HG02610 (cell line): ENCODE measurements around the gene SLC35F2.
"Not testable (repeated sequence)": the region's sequence is repeated elsewhere in the genome, so short reads cannot be mapped to it uniquely, and the experiment has no call there.

Source experiments
- ATAC-seq: cut with Tn5 transposase; IDR thresholded peaks from one replicate; pipeline ENCODE4 v1.9.1; 2021; ENCODE audit warnings: mild to moderate bottlenecking, moderate library complexity; ENCODE audit not compliant: unreplicated experiment

The SLC35F2 gene

DNA sequence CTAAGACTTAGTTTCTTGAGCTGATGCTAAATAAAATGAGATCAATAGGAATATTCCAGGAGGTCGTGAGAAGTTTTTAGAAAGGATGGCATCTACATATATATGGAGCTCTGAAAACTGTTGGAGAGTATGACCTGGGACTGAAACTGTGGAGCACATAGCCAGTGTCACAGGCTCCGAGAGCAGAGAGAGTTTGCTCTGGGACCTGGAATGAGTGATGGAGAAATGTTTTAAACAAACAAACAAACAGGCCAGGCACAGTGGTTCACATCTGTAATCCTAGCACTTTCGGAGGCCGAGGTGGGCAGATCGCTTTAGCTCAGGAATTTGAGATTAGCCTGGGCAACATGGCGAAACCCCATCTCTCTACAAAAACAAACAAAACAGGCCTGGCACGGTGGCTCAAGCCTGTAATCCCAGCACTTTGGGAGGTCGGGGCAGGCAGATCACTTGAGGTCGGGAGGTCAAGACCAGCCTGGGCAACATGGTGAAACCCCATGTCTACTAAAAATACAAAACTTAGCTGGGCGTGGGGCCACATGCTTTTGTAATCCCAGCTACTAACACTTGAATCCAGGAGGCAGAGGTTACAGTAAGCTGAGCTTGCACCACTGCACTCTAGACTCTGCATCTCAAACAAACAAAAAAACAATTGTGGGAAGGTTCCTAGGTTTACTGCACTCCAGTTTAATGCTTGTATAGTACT lies 67.1 kb downstream of the SLC35F2 start:
- no peak for ATAC-seq

DNA sequence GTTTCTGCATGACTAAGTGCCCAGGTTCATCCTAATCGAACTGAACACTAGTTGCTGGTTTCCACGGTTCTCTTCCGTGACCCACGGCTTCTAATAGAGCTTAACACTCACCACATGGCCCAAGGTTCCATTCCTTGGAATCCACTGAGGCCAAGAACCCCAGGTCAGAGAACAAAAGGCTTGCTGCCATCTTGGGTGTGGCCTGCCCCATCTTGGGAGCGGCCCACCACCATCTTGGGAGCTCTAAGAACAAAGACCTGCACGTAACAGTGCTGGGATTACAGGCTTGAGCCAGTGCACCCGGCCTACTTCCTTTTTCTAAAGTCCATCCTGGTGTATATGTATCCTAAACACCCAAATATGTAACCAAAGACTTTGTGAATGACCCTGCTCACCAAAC lies 68.8 kb downstream of the SLC35F2 start:
- ATAC-seq = no peak

DNA sequence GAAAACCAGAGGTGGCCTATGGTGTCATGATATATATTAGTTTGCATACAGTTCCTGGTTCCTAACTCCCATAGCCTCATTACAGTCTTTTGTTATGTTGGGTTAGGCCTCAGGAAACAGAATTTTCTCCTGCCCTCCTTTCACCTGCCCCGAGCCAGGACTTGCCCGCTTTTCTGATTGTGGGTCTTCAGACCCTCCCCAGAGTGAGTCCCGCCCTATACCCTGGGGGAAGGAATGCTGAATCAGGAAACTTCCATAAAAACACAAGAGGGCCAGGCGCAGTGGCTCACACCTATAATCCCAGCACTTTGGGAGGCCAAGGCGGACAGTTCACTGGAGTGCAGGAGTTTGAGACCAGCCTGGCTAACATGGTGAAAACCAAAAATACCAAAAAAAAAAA lies 70.9 kb downstream of the SLC35F2 start:
- ATAC-seq = no peak

DNA sequence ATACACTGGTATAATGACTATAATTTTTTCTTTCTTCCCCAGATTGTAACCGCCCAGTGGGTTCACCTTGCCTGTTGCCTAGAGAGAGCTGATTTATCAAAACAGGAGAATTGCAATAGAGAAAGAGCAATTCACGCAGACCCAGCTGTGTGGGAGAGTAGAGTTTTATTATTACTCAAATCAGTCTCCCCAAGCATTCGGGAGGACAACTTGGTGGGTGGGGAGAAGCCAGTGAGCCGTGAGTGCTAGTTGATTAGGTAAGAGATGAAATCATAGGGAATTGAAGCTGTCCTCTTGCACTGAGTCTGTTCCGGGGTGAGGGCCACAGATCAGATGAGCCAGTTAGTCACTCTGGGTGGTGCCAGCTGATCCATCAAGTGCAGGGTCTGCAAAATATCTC lies 73.2 kb downstream of the SLC35F2 start:
- no peak for ATAC-seq

DNA sequence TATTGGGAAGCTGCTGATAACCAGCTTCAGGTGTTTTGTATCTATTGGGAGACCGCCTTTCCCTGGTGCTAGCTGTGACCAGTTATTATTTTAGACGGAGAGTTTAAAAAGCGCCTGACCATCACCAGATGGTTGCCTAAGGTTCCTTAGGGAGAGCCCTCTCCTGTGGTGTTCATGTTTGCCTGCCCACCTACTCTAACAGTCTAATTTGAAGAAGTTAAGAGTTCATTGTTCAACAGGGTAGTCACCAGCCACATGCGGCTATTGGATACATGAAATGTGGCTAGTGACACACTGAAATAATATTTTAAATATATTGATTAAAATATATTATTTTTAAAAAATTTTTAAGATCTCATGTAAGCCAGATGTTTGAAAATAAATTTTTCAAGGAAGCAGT lies 75.5 kb downstream of the SLC35F2 start:
- ATAC-seq = no peak

DNA sequence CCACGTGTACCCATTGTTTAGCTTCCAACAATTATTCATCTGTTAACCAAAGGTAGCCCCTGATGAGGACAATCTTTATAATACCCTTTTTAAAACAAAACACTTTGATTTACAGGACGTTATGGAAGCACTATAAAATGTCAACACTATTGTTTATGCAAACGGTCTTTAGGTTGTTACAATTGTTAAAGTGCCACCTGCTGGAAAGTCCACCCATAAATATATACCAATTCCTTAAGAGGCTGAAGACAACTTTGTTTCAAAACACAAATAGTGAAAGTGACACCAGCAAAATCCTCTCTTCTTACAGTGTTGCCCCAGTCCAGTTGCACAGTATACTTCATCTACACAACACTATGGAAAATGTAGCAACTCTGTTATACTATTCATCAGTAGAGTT lies 77.8 kb downstream of the SLC35F2 start:
- ATAC-seq = no peak

DNA sequence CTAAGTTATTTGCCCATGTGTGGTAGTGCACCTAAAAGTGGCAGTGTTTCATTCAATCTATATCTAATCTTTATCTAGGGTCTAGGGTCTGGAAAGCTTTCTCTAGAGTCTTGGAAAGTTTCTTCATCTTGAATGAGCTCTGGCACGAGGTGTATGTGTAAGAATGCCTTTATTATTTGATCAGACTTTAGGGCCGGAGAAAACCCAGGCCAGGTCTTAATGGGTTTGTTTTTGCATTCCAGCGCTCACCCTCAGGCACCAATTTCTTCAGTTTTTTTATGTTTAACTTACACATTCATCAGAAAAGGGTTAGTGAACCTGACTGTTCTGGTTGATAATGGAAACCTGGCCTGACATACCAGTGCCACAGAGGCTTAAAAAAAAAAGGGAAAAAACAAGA lies 78.5 kb downstream of the SLC35F2 start:
- ATAC-seq = no peak

DNA sequence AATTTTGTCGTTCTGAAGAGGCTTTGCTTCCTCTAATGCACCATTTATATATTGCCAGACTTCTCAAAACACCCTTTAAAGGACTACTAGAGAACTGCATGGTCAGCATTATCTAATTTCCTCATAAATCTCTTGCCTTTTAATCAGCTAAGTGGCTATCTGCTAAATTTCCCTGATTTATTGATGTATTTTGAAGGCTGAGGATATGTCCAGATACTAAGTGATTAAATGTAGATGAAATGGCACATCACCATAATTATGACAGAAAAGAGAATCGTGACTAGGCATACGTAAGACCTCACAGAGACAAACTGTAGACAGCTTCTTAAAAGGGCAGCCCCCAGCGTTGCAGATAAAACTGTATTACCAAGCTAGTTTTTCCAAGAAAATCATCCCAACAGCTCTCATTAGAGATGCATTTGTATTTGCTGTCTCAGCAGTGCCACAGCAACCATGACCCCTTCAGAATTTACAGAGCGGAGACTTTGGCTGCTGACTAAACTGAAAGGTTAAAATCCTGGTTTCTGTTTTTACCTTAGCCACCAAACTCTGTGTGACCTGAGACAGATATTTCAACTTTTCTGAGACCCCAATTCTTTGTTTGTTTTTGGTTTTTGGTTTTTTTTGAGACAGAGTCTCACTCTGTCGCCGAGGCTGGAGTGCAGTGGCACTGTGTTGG lies 79.6 kb downstream of the SLC35F2 start:
- no peak for ATAC-seq

DNA sequence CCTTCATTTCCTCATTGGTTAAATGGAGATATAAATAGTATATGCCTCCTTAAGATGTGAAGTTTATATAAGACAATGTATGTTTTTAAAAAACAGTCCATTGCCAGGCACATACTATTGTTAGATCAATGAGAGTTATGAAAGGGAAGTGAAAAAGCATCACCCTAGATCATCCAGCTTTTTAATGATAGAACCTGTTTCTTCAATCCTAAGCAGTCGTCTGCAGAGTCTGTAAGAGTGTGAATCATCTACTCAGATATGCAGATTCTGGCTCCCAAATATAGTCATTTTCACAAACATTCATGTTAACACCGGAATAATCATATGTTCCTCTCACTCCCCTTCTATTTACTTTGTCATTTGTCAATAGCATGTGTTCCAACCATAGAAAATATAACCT lies 81.5 kb downstream of the SLC35F2 start:
- no peak for ATAC-seq

DNA sequence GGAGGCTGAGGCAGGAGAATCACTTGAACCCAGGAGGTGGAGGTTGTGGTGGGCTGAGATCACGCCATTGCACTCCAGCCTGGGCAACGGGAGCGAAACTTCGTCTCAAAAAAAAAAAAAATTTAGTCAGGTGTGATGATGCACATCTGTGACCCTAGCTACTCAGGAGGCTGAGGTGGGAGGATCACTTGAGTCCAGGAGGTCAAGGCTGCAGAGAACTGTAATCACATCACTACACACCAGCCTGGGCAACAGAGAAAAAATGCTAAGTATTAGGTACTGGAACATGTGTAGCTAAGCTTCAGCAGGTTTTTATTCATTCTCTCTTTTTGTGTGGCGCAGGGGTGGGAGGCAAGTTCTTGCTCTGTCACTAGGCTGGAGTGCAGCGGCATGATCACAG lies 82.5 kb downstream of the SLC35F2 start:
- ATAC-seq = no peak

DNA sequence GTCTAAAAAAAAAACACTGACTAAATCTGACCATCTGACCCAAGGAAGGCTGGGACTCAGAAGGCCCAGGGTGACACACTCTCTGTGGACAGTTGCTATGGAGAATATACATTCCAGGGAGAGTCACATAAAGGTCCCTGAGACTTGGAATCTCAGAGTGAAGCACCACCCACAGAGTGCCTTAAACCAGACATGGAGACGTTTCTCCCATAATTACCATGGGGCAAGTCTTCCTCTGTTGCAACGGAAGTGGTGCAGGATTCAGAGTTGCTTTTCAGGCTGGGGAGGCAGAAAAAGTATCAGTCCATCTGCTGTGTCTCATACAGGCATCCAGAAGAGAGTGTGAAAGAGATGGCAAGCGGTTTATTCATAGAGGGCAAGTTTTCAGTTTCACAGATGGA lies 88.0 kb downstream of the SLC35F2 start:
- no peak for ATAC-seq

DNA sequence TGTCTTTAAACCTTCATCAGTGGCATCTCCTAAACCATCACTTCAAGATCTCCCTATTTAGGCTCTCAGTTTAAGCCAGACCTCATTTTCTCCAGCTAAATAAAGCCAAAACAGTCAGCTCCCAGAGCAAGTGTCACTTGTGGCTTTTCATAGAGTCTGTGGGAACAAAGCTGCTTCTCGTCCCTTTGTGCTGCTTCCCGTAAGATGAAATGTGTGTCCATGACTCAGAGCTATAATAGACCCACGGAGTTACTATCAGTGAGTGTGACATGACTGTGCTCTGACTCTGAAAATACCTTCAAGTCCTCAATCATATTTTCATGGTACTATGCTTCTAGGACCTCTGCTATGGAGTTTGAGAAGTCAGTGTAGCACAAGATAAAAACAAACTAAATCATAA lies 89.4 kb downstream of the SLC35F2 start:
- no peak for ATAC-seq

DNA sequence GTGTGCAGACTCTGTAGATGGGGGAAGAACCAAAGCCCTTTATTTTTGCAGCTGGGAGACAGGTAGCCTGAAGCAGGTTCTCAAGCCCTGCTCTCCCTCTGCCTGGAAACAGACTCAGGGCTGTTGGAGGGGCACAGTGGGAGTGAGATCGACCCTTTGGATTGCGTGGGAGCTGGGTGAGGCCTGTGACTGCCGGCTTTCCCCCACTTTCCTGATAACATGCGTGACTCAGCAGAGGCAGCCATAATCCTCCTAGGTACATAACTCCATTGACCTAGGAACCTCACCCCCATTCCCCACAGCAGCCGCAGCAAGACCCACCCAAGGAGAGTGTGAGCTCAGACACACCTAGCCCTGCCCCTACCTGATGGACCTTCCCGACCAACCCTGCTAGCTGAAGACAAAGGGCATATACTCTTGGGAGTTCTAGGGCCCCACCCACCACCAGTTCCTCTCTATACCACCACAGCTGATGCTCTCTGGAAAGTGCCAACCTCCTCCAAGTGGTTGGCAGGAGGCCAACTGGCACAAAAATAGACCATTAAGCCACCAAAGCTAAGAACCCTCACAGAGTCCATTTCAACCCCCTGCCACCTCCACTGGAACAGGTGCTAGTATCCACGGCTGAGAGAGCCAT lies 99.8 kb downstream of the SLC35F2 start:
- not testable (repeated sequence) for ATAC-seq

DNA sequence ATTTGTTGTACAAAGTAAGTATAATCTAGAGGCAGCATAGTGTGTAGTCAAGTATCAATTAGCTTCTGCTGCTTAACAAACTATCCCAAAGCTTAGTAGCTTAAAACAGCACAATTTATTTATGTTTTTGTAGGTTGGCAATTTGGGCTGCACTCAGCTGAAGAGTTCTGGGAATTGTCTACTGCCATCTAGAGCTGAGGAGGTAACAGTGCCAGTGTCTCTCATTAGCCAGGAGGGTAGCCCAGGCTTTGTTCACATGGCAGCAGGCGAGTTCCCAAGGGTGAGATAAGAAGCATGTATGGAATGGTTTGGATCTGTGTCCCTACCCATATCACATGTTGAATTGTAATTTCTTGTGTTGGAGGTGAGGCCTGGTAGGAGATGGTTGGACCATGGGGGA lies 100.9 kb downstream of the SLC35F2 start:
- ATAC-seq = no peak

DNA sequence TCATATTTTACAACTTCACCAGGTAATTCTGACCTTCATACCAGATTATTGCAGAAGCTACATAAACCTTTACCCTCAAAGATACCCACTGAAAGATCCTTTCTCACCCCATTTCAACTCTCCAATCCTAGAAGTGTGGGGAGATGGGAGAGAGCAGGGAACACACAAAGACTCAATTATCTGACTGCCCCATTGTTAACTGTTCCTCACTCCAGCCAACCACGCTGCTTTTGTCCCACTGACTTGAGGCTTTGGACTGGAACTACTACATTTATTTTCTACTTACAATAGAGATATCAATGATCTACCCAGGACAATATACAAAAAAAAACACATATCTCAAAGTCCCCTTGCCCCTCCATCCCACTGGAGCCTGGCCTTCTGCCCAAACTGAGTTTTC lies 102.0 kb downstream of the SLC35F2 start:
- no peak for ATAC-seq

DNA sequence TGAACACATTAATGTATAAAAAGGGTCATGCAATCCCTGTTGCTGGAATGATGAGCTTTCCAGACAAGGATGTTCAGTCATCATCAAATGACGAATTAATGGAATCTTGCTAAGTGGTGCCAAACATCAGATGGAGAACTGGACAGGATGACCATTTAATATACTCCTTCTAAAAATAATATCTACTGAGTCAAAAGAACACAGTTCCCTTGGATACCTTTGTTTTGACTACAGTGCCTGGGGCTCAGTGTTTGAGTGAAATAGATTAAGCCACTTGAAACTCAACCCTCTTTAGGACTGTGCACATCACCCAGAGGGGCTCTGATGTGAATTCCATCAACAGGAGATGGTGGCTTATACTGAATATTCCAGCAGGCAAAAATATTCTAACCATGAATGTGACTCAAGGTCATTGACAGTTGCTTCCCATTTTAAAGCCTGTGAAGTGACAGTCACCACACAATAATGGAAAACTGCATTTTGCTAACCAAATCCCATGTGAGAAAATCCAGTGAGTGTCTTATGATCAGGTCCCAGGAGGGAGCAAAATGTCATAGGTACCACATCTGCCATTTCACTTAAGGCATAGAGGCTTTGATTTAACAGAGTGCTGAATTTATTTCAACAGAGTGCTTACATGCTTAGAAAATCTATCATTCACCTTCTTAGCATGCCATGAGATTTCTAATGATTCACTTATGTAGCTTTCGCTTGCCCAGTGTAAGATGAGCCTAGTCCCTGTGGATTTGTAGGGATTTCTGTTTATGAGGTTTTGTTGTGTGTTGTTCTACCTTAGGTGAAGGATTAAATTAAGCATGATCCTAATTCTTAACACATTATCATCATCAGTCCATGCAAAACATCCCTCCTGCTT lies 105.4 kb downstream of the SLC35F2 start:
- no peak for ATAC-seq

DNA sequence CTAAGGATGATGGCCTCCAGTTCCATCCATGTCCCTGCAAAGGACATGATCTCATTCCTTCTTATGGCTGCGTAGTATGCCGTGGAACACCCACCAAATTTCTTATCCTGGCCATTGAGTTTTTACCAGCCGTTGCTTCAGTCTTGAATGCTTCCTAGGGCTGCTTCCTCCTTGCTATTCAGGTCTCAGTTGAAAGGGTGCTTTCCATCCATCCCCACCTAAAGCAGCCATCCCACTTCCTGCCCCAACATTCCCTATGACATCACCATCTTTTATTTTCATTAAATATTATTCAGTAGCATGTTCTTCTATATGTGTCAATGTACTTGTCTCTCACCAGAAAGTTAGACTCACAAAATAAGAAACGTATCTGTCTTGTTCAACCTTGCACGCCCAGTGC lies 106.1 kb downstream of the SLC35F2 start:
- ATAC-seq = no peak

DNA sequence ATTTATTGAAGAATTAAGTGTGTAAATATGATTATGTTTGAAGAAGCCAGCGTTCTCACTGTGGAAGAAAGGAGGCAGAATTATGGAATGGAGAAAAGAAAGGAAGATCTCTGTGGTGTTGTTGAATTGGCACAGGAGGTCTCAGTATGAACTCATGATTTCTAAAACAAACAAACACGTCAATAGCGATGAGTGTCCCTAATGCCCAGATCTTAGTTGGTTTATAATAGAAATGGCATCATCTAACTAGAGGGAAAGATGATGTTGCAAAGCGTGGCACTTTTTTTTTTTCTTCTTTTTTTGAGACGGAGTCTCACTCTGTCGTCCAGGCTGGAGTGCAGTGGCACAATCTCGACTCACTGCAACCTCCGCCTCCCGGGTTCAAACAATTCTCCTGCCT lies 107.5 kb downstream of the SLC35F2 start:
- ATAC-seq = no peak

DNA sequence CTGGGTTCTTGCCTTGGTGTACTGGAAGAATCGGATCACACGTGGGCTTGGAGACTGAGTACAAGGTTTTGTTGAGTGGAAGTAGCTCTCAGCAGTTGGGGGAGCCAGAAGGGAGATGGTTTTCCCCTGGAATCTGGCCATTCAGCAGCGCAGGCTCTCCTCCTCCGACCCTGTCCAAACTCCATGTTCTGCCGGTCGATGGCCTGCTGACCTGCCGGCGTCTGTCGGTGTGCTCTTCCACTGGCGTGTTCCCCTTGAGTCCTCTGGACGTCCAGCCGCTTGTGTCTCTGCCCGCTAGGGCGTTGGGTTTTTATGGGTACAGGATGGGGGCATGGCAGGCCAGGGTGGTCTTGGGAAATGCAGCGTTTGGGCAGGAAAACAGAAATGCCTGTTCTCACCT lies 108.3 kb downstream of the SLC35F2 start:
- no peak for ATAC-seq

DNA sequence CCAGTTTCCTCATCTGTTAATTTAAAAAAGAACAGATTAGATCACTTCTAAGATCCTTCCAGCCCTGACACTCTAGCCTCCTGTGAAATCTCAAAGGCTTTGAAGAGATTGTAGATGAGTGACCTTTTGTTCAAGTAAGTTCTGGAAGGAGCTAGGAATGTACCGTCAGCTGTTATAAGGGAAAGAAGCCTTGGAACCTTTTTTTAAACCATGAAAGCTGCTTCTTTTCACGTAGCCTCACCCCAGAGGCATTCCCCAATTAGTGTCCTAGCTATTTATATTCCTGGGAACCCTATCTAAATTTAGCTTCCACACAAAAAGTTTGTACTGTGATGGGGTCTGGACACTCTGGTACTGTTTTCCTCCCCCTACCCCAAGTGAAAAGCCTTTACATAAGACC lies 111.0 kb downstream of the SLC35F2 start:
- no peak for ATAC-seq

DNA sequence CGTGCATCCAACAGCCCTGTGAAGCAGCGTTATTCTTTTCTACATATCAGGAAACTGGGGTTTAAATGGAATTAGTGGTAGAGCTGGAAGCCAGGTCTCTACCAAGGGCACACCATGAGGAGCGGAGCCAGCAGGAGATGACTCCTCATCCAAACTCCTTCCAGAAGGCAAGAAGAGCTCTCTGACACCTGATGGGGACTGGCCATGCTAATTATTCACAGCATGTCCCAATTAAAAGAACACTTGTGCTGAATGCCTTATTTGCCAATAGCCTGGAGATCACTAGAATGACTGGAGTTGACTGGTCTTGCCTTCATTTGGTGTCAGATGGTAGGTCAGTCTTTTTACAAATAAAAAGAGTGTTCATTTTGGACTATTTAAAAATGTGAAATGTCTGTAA lies 113.9 kb downstream of the SLC35F2 start:
- no peak for ATAC-seq
